IMR-90 (cell line): ENCODE results near the gene SNX30. TPM values are rescaled to one million over a fixed set of nuclear protein-coding genes. Genes with fewer than 3 reads are reported as not detected.
A peak's percentile ranks its signal among the peaks of the same experiment; 100 is the strongest.

Experiments
- ATAC-seq: fragments of 200-7000 bp; cut with Tn5 transposase; 2 replicates; pipeline ENCODE4 v1.9.1; 2020; ENCODE audit warnings: low read depth, mild to moderate bottlenecking, moderate library complexity
- BruUV-seq: library from RNA; stranded (reverse); fragments of 400-500 nt; replicated peaks from 2 replicates; lab custom pipeline; 2021; lab: Mats Ljungman, UMichigan
- CTCF ChIA-PET: fragments of 300-600 bp; formaldehyde crosslinking; extraction: SDS; loops from one replicate; lab custom pipeline; 2021; ENCODE audit warnings: antibody characterized with exemption; lab: Yijun Ruan, JAX
- POLR2A ChIA-PET: fragments of 300-600 bp; sonication (Branson Sonifier 250); formaldehyde crosslinking; loops from one replicate; lab custom pipeline; 2022; ENCODE audit warnings: antibody characterized with exemption; ENCODE audit not compliant: unreplicated experiment; lab: Charles Lee
- DNase-seq: peaks from one replicate; pipeline ENCODE4 v3.0.0; 2013
- H2AFZ ChIP-seq: replicated peaks from 2 replicates; pipeline ENCODE3; 2013; ENCODE audit warnings: low read length, mild to moderate bottlenecking; ENCODE audit not compliant: poor library complexity
- H2AK5ac ChIP-seq: 2 replicates; pipeline ENCODE4 v1.6.1; 2013; ENCODE audit warnings: low read depth, low read length, inconsistent platforms
- H2AK9ac ChIP-seq: replicated peaks from 2 replicates; pipeline ENCODE3; 2013; ENCODE audit warnings: mild to moderate bottlenecking, low read depth, low read length, moderate library complexity; ENCODE audit not compliant: poor library complexity
- H2BK120ac ChIP-seq: 2 replicates; pipeline ENCODE4 v1.6.1; 2013; ENCODE audit warnings: low read depth, low read length, inconsistent platforms
- H2BK15ac ChIP-seq: 3 replicates; pipeline ENCODE4 v1.6.1; 2013; ENCODE audit warnings: low read depth, low read length, inconsistent platforms
- H2BK20ac ChIP-seq: 2 replicates; pipeline ENCODE4 v1.6.1; 2013; ENCODE audit warnings: low read depth, mild to moderate bottlenecking, inconsistent platforms, low read length, moderate library complexity
- H2BK5ac ChIP-seq: 2 replicates; pipeline ENCODE4 v1.6.1; 2013; ENCODE audit warnings: mild to moderate bottlenecking, low read depth, low read length, inconsistent platforms; ENCODE audit not compliant: poor library complexity, severe bottlenecking
- H3K14ac ChIP-seq: replicated peaks from 2 replicates; pipeline ENCODE4 v1.6.1; 2013; ENCODE audit warnings: low read depth, low read length, inconsistent platforms
- H3K18ac ChIP-seq: 2 replicates; pipeline ENCODE4 v1.6.1; 2013; ENCODE audit warnings: low read depth, low read length, control low read depth
- H3K23ac ChIP-seq: 2 replicates; pipeline ENCODE4 v1.6.1; 2013; ENCODE audit warnings: low read depth, low read length, inconsistent platforms
- H3K27ac ChIP-seq: 2 replicates; pipeline ENCODE4 v1.5.1; 2013; ENCODE audit warnings: mild to moderate bottlenecking, control low read depth, low read length; ENCODE audit not compliant: insufficient read depth
- H3K27me3 ChIP-seq: 2 replicates; pipeline ENCODE4 v1.6.1; 2013; ENCODE audit warnings: low read length; ENCODE audit not compliant: control insufficient read depth, insufficient read depth
- H3K36me3 ChIP-seq: 2 replicates; pipeline ENCODE4 v1.6.1; 2013; ENCODE audit warnings: low read length, mixed read lengths; ENCODE audit not compliant: control insufficient read depth, insufficient read depth
- H3K4ac ChIP-seq: 2 replicates; pipeline ENCODE4 v1.6.1; 2013; ENCODE audit warnings: low read depth, low read length, inconsistent platforms
- H3K4me1 ChIP-seq: 2 replicates; pipeline ENCODE4 v1.6.1; 2013; ENCODE audit warnings: low read length, mixed read lengths; ENCODE audit not compliant: control insufficient read depth, insufficient read depth
- H3K4me2 ChIP-seq: 2 replicates; pipeline ENCODE4 v1.6.1; 2013; ENCODE audit warnings: low read depth, mild to moderate bottlenecking, control low read depth, low read length, moderate library complexity
- H3K4me3 ChIP-seq: 2 replicates; pipeline ENCODE4 v1.5.1; 2013; ENCODE audit warnings: low read depth, mild to moderate bottlenecking, control low read depth, low read length, moderate library complexity; ENCODE audit not compliant: insufficient read depth
- H3K56ac ChIP-seq: 2 replicates; pipeline ENCODE4 v1.6.1; 2013; ENCODE audit warnings: low read length, inconsistent platforms; ENCODE audit not compliant: insufficient read depth; ENCODE audit errors: extremely low read depth
- H3K79me1 ChIP-seq, 2 experiments: 2 replicates each; pipeline ENCODE4 v1.6.1; 2013; ENCODE audit warnings: low read length in 2 of 2, inconsistent platforms in 1 of 2, low read depth in 1 of 2
- H3K9ac ChIP-seq: 2 replicates; pipeline ENCODE4 v1.6.1; 2013; ENCODE audit warnings: low read depth, low read length, control low read depth
- H3K9me1 ChIP-seq: 2 replicates; pipeline ENCODE4 v1.6.1; 2013; ENCODE audit warnings: low read length, inconsistent platforms; ENCODE audit not compliant: insufficient read depth
- H3K9me3 ChIP-seq: 2 replicates; pipeline ENCODE4 v1.6.1; 2013; ENCODE audit warnings: low read length; ENCODE audit not compliant: control insufficient read depth, insufficient read depth
- H4K20me1 ChIP-seq: 2 replicates; pipeline ENCODE4 v1.6.1; 2013; ENCODE audit warnings: low read length, inconsistent platforms; ENCODE audit not compliant: insufficient read depth
- H4K5ac ChIP-seq: 2 replicates; pipeline ENCODE4 v1.6.1; 2013; ENCODE audit warnings: mild to moderate bottlenecking, low read depth, low read length, control low read depth
- H4K8ac ChIP-seq, 2 experiments: 2 replicates each; pipeline ENCODE4 v1.6.1; 2013; ENCODE audit warnings: low read depth in 2 of 2, low read length in 2 of 2, control low read depth in 1 of 2, inconsistent platforms in 1 of 2
- H4K91ac ChIP-seq: 2 replicates; pipeline ENCODE4 v1.6.1; 2013; ENCODE audit warnings: low read depth, low read length, inconsistent platforms; ENCODE audit not compliant: insufficient read depth
- BHLHE40 ChIP-seq: fragments of 150-350 bp; IDR thresholded peaks from 2 replicates; pipeline ENCODE4 v1.6.1; 2016; ENCODE audit warnings: mild to moderate bottlenecking, low read depth, low read length
- CTCF ChIP-seq: conservative IDR thresholded peaks from 2 replicates; pipeline ENCODE4 v1.5.1; 2012; ENCODE audit warnings: mild to moderate bottlenecking, low read depth, low read length, improper control_type of control experiment
- MAFK ChIP-seq: IDR thresholded peaks from 2 replicates; pipeline ENCODE4 v1.6.1; 2012; ENCODE audit warnings: low read depth, low read length, improper control_type of control experiment
- MAZ ChIP-seq: IDR thresholded peaks from 2 replicates; pipeline ENCODE4 v1.6.1; 2012; ENCODE audit warnings: low read depth, mild to moderate bottlenecking, low read length, improper control_type of control experiment, moderate library complexity, borderline replicate concordance
- POLR2A ChIP-seq: IDR thresholded peaks from 2 replicates; pipeline ENCODE4 v1.6.1; 2012; ENCODE audit warnings: mild to moderate bottlenecking, low read depth, low read length
- RAD21 ChIP-seq: IDR thresholded peaks from 2 replicates; pipeline ENCODE4 v1.6.1; 2012; ENCODE audit warnings: low read length, improper control_type of control experiment
- SMC3 ChIP-seq: fragments of 150-350 bp; IDR thresholded peaks from 2 replicates; pipeline ENCODE4 v1.6.1; 2016; ENCODE audit warnings: low read depth, mild to moderate bottlenecking, antibody characterized with exemption, low read length, moderate library complexity
- WGBS, 2 experiments: methylation state at CpG; one replicate each; pipeline versions ENCODE4 v1.1.5 to v1.1.7; 2013; ENCODE audit warnings: missing lambda C conversion rate in 2 of 2; ENCODE audit not compliant: insufficient read length in 1 of 2; ENCODE audit errors: extremely low coverage in 2 of 2; 5-methylcytosine and 5-hydroxymethylcytosine counted together
- dilution Hi-C: fragments of 300-500 bp; cut with HindIII; formaldehyde crosslinking; loops from one replicate; pipeline ENCODE4 v1.14.3; 2018; ENCODE audit warnings: low sequenced_read_pairs; ENCODE audit not compliant: unreplicated experiment
- in situ Hi-C: fragments of 300-500 bp; cut with MboI; formaldehyde crosslinking; loops from 3 replicates; pipeline ENCODE4 v1.14.3; 2019; ENCODE audit warnings: low sequenced_read_pairs, inconsistent platforms, mixed read lengths
- intact Hi-C: fragments of 100-400 bp; cut with micrococcal nuclease; formaldehyde crosslinking; loops from 2 replicates; pipeline ENCODE4 v1.10.0; 2022
- polyA plus RNA-seq, 3 experiments: library from polyadenylated mRNA; depleted of rRNA; stranded (reverse); fragments of >200 nt; gene quantifications; 2 replicates each; pipeline ENCODE4 v1.2.3, GENCODE V29; 2012; ENCODE audit warnings: low replicate concordance in 1 of 3
- total RNA-seq: library from RNA; depleted of rRNA; stranded (reverse); fragments of >200 nt; gene quantifications from 2 replicates; pipeline ENCODE4 v1.2.3, GENCODE V29; 2012
- TF ChIP-seq, protein P1 (sequence below): fragments of 150-350 bp; IDR thresholded peaks from 2 replicates; pipeline ENCODE4 v1.6.1; 2017; ENCODE audit warnings: mild to moderate bottlenecking, antibody characterized with exemption, low read length, low read depth

The SNX30 gene
- total and polyA plus RNA-seq, 2 of the 4 experiments (the other 2 are of a cell fraction): 8.0 to 18.8 TPM

DNA sequence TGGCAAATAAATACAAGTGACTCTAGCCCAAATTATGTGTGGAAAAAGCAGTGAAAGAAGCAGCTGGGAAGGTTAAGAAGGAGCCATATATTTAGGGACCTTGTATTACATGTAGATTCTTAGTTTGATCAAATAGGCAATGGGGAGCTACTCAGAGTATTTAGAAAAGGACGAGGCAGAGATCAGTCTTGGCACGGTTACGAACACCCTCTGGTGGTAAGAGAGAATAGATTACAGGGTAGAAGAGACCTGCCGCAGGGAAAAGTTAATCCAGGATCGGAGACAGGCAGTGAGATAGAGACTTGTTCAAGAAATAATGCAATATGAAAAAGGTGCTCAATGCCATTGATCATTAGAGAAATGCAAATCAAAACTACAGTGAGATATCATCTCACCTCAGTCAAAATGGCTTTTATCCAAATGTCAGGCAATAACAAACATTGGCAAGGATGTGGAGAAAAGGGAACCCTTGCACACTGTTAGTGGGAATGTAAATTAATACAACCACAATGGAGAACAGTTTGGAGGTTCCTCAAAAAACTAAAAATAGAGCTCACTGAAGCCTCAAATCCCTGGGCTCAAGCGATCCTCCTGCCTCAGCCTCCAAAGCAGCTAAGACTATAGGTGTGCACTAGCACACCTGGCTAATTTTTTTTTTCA, 44.7 kb upstream of the SNX30 start:
- in situ Hi-C loops (loop anchor here (25.0 kb wide), 2 partner anchors 619 to 944 kb away; no protein-coding TSS in a partner anchor), dilution Hi-C loops (no loop called here), intact Hi-C loops (no loop called here)
- Histone ChIP-seq H3K9me3 (no peaks in the 10 kb centered on the region), H3K14ac (no peak overlapping the region; the same call in 1 of the 2 replicates), H3K18ac (no peak overlapping the region), H4K91ac (no peak overlapping the region), H2AK5ac (no peak overlapping the region), H3K4me2 (no peak overlapping the region), H3K4ac (no peak overlapping the region), H3K27me3 (no peaks in the 10 kb centered on the region), H4K8ac (no peak overlapping the region), H2AFZ (no peak overlapping the region), H4K20me1 (no peaks in the 10 kb centered on the region), H3K79me1 (peaks cover 22 to 26% of the 10 kb centered on the region in 2 experiments; a peak in 3 of 4 replicates), H4K5ac (no peak overlapping the region), H2BK120ac (no peak overlapping the region), H3K56ac (no peak overlapping the region), H2AK9ac (no peak overlapping the region), H3K4me1 (no peaks in the 10 kb centered on the region), H3K4me3 (no peak overlapping the region), H3K9ac (no peak overlapping the region), H3K23ac (no peak overlapping the region), H2BK15ac (no peak overlapping the region), H3K9me1 (0 out of 2 replicates have a peak, but pooled peaks cover 3% of the 10 kb centered on the region), H3K27ac (no peak overlapping the region), H2BK20ac (no peak overlapping the region), H3K36me3 (peaks cover 1% of the 10 kb centered on the region; the same call in 1 of the 2 replicates), H2BK5ac (no peak overlapping the region)
- WGBS, 2 experiments: 51% methylated on average over 4 of the region's 6 CpGs; no CpG with 5 or more reads in 1 of the 2 experiments
- ChIA-PET POLR2A (interaction anchor here (0.6 kb wide), 1 partner anchor 261 kb away, joined by 7 read pairs; no protein-coding TSS in a partner anchor), CTCF (interaction anchor here (0.7 to 1.2 kb wide), 2 partner anchors 13 to 31 kb away, joined by 3 to 4 read pairs; no protein-coding TSS in a partner anchor)
- ATAC-seq: peak; percentile 85
- no TSS peak for BruUV-seq
- DNase-seq: peak; percentile 36
- TF ChIP-seq CTCF (peak; percentile 31; the same call in 1 of the 2 replicates), MAZ (no peak), BHLHE40 (no peak), RAD21 (peak; percentile 52; the same call in 1 of the 2 replicates), SMC3 (peak; percentile 36; the same call in 1 of the 2 replicates), MAFK (no peak), POLR2A (no peak)
- TF ChIP-seq, protein P1, sequence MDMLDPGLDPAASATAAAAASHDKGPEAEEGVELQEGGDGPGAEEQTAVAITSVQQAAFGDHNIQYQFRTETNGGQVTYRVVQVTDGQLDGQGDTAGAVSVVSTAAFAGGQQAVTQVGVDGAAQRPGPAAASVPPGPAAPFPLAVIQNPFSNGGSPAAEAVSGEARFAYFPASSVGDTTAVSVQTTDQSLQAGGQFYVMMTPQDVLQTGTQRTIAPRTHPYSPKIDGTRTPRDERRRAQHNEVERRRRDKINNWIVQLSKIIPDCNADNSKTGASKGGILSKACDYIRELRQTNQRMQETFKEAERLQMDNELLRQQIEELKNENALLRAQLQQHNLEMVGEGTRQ: no peak
